Heart right ventricle (tissue), 16 donors: ENCODE data around the gene ZNF236. TPM values are rescaled to one million over a fixed set of nuclear protein-coding genes. Genes with fewer than 3 reads are reported as not detected.

ENCODE experiments used
- ATAC-seq, 8 donors: fragments of 200-7000 bp; cut with Tn5 transposase; one replicate each; pipeline ENCODE4 v1.9.1; 2020; ENCODE audit warnings: mild to moderate bottlenecking in 8 of 8, moderate library complexity in 8 of 8, moderate number of reproducible peaks in 1 of 8
- DNase-seq, 2 donors: peaks; one replicate each; pipeline ENCODE4 v3.0.0-alpha.2; 2020
- H3K27ac ChIP-seq, 10 donors: fragments of 200-600 bp; sonication (generic) in 2 of 10; one replicate each; pipeline versions ENCODE4 v1.5.0 to v1.8.0; 2020 to 2022; ENCODE audit warnings: mild to moderate bottlenecking in 3 of 10
- H3K27me3 ChIP-seq, 7 donors: fragments of 200-600 bp; one replicate each; pipeline ENCODE4 v1.8.0; 2021 to 2022; ENCODE audit warnings: mild to moderate bottlenecking in 2 of 7
- H3K36me3 ChIP-seq, 9 donors: fragments of 200-600 bp; sonication (generic) in 1 of 9; one replicate each; pipeline versions ENCODE4 v1.5.0 to v1.8.0; 2020 to 2022; ENCODE audit warnings: mild to moderate bottlenecking in 2 of 9
- H3K4me1 ChIP-seq, 9 donors: fragments of 200-600 bp; sonication (generic) in 1 of 9; one replicate each; pipeline versions ENCODE4 v1.5.0 to v1.8.0; 2020 to 2022; ENCODE audit warnings: mild to moderate bottlenecking in 4 of 9
- H3K4me3 ChIP-seq, 10 donors: fragments of 200-600 bp; sonication (generic) in 2 of 10; one replicate each; pipeline versions ENCODE4 v1.5.0 to v1.8.0; 2020 to 2022; ENCODE audit warnings: mild to moderate bottlenecking in 7 of 10, moderate library complexity in 2 of 10
- H3K9me3 ChIP-seq, 11 donors: fragments of 200-600 bp in 10 of 11; sonication (generic) in 2 of 11; one replicate each; pipeline versions ENCODE4 v1.5.0 to v1.8.0; 2013 to 2022; ENCODE audit warnings: mild to moderate bottlenecking in 2 of 11, control low read depth in 1 of 11, moderate library complexity in 1 of 11
- CTCF ChIP-seq, 9 donors: fragments of 200-600 bp; sonication (generic) in 2 of 9; IDR thresholded peaks; one replicate each; pipeline versions ENCODE4 v1.5.0 to v1.8.0; 2021 to 2022; ENCODE audit warnings: antibody characterized with exemption in 9 of 9, mild to moderate bottlenecking in 5 of 9, moderate library complexity in 1 of 9
- WGBS, 2 donors: extraction: QIAGEN DNeasy Blood & Tissue Kit; methylation state at CpG; one replicate each; pipeline ENCODE4 v1.1.7; 2013; ENCODE audit warnings: inconsistent platforms in 1 of 2; 5-methylcytosine and 5-hydroxymethylcytosine counted together
- intact Hi-C, 10 donors: fragments of 100-400 bp; cut with DNase I; formaldehyde crosslinking; loops; one replicate each; pipeline versions ENCODE4 v1.11.1 to v1.14.2; 2022
- polyA plus RNA-seq, 2 donors: library from polyadenylated mRNA; stranded (reverse); fragments of 200-250 nt; gene quantifications; one replicate each; pipeline ENCODE4 v1.2.3, GENCODE V29; 2013
- total RNA-seq, 10 donors: library from RNA; stranded (reverse); fragmentation: NEBNext Ultra II Directional in 3 of 10; extraction: Animal tissue kit (Norgen Biotek cat#: 25700) in 3 of 10; gene quantifications; one replicate each; pipeline versions ENCODE4 v1.2.1 to v1.2.4, GENCODE V29; 2021 to 2023
- donor health status: Arrhythmogenic right ventricular cardiomyopathy.
- donor health status: ischemic (EF 13 %, LVEDD 7.1; RV severe dilation, severe dysfunction).
- donor health status: healthy with polysubstance abuse.
- donor health status: DM: no; HTN: yes; CAD: no.
- donor health status: DM: no; HTN: no; CAD: no.
- donor health status: ischemic (EF 25% LVEDD 6.9; RV normal size, moderate dysfunction).
- donor health status: ischemic (EF 25% LVEDD 5.7; RV mildly dilated, moderate dysfunction).
- donor health status: healthy.
- donor health status: DM: yes; HTN: yes; CAD: no.
- donor health status: Ischemic cardiomyopathy.
- donor health status: ischemic (EF 35%, LVEDD 5.7; RV mildly dilated, moderate dysfunction).
- donor health status: nonischemic (EF 11% LVEDD 7.7; RV severe dilation, severe dysfunction).
- donor health status: DM: yes; HTN: yes; CAD: no.
- donor health status: PGD.
- donor health status: ischemic (EF 29% LVEDD 5.4; RV normal size, mild dysfunction).
- donor health status: nonischemic (EF 23%, LVEDD 6.1; RV moderate dilation, normal function).

Gene ZNF236
- total and polyA plus RNA-seq, 12 donors: 0.75 to 14.9 (median 12.1) TPM

- no peaks in the 10 kb centered on the region for H3K9me3 ChIP-seq
- no peaks in the 10 kb centered on the region for H3K27me3 ChIP-seq
- H3K27ac ChIP-seq: no peak overlapping the region
- intact Hi-C loops: loop anchor here in 5 of 10 donors (5.0 to 10.0 kb wide), 5 partner anchors 99 to 231 kb away; no protein-coding TSS in a partner anchor
- no peaks in the 10 kb centered on the region for H3K36me3 ChIP-seq
- DNase-seq (no peak), ATAC-seq (no peak)
- 79 to 89% methylated on average over 23 of the region's 23 CpGs for WGBS, 2 donors
- TF ChIP-seq CTCF (IDR thresholded peaks at IDR 0.05): no peak
- H3K4me3 ChIP-seq: no peak overlapping the region
- peaks cover 0 to 17% (median 5%) of the 10 kb centered on the region in 9 donors for H3K4me1 ChIP-seq
These were observed 158.5 kb downstream of the ZNF236 start for GRCh38 chr18:76980663-76981395.

GRCh38 chr18:76981396-76981968 is 159.1 kb downstream of the ZNF236 start:
- ATAC-seq (no peak), DNase-seq (no peak)
- Histone ChIP-seq H3K4me1 (peaks cover 0 to 17% (median 7%) of the 10 kb centered on the region in 9 donors), H3K9me3 (no peaks in the 10 kb centered on the region), H3K27ac (no peak overlapping the region), H3K4me3 (no peak overlapping the region), H3K27me3 (no peaks in the 10 kb centered on the region), H3K36me3 (no peaks in the 10 kb centered on the region)
- WGBS, 2 donors: 75 to 79% methylated on average over 13 of the region's 13 CpGs
- TF ChIP-seq CTCF (IDR thresholded peaks at IDR 0.05): no peak
- intact Hi-C loops: loop anchor here in 5 of 10 donors (5.0 to 10.0 kb wide), 5 partner anchors 99 to 231 kb away; no protein-coding TSS in a partner anchor

- Histone ChIP-seq H3K4me3 (no peak overlapping the region), H3K4me1 (peaks cover 0 to 14% (median 9%) of the 10 kb centered on the region in 9 donors), H3K27ac (no peak overlapping the region), H3K9me3 (no peaks in the 10 kb centered on the region), H3K27me3 (no peaks in the 10 kb centered on the region), H3K36me3 (no peaks in the 10 kb centered on the region)
- intact Hi-C loops: loop anchor here in 6 of 10 donors (2.0 to 10.0 kb wide), 6 partner anchors 100 to 230 kb away; no protein-coding TSS in a partner anchor
- 90 to 94% methylated on average over 5 of the region's 5 CpGs for WGBS, 2 donors
- no peak for DNase-seq
- no peak for ATAC-seq
- no peak for TF ChIP-seq CTCF (IDR thresholded peaks at IDR 0.05)
These were observed 159.7 kb downstream of the ZNF236 start for GRCh38 chr18:76982038-76982437.

GRCh38 chr18:76982841-76983583 is 160.7 kb downstream of the ZNF236 start:
- Histone ChIP-seq H3K4me3 (no peak overlapping the region), H3K9me3 (no peaks in the 10 kb centered on the region), H3K4me1 (peaks cover 0 to 20% (median 3%) of the 10 kb centered on the region in 9 donors), H3K27me3 (no peaks in the 10 kb centered on the region), H3K36me3 (no peaks in the 10 kb centered on the region), H3K27ac (no peak overlapping the region)
- intact Hi-C loops: loop anchor here in 8 of 10 donors (1.0 to 10.0 kb wide), 8 partner anchors 101 to 229 kb away; no protein-coding TSS in a partner anchor
- ATAC-seq (peak in 7 of 8 donors; percentile 77 to 87 (median 80)), DNase-seq (peak; percentile 75 to 85)
- peak; percentile 74 to 97 (median 91) for TF ChIP-seq CTCF (IDR thresholded peaks at IDR 0.05)
- WGBS, 2 donors: 11 to 16% methylated on average over 15 of the region's 15 CpGs
